HG03064 (cell line): ENCODE measurements around the gene C22orf39.
"Not testable (repeated sequence)": the region's sequence is repeated elsewhere in the genome, so short reads cannot be mapped to it uniquely, and the experiment has no call there.

Source experiments
- ATAC-seq: cut with Tn5 transposase; IDR thresholded peaks from one replicate; pipeline ENCODE4 v1.9.1; 2021; ENCODE audit warnings: low read depth; ENCODE audit not compliant: unreplicated experiment

C22orf39 gene

GRCh38 chr22:19455585-19456370 is 8.3 kb upstream of the C22orf39 start:
- ATAC-seq = no peak

GRCh38 chr22:19455033-19455432 is 7.5 kb upstream of the C22orf39 start:
- ATAC-seq = no peak

- no peak for ATAC-seq
Measured at GRCh38 chr22:19454156-19454555, 6.6 kb upstream of the C22orf39 start.

- ATAC-seq = no peak
Measured at GRCh38 chr22:19453718-19454117, 6.2 kb upstream of the C22orf39 start.

GRCh38 chr22:19451570-19451969 is 4.1 kb upstream of the C22orf39 start:
- ATAC-seq = no peak

GRCh38 chr22:19450363-19451175 is 3.1 kb upstream of the C22orf39 start:
- ATAC-seq = no peak

GRCh38 chr22:19449422-19449767 is 1.9 kb upstream of the C22orf39 start:
- ATAC-seq = no peak

GRCh38 chr22:19448739-19449421 is 1.4 kb upstream of the C22orf39 start:
- no peak for ATAC-seq

- peak; percentile 29 for ATAC-seq
Measured at GRCh38 chr22:19448076-19448607, 631 bp upstream of the C22orf39 start.

GRCh38 chr22:19446603-19447329 is 745 bp downstream of the C22orf39 start:
- ATAC-seq = no peak

- ATAC-seq = not testable (repeated sequence)
Measured at GRCh38 chr22:19445279-19445982, 2.1 kb downstream of the C22orf39 start.

- no peak for ATAC-seq
Measured at GRCh38 chr22:19443544-19444211, 3.8 kb downstream of the C22orf39 start.

GRCh38 chr22:19442166-19442565 is 5.3 kb downstream of the C22orf39 start:
- ATAC-seq = no peak

GRCh38 chr22:19440411-19441195 is 6.9 kb downstream of the C22orf39 start:
- ATAC-seq = no peak

GRCh38 chr22:19438298-19438697 is 9.2 kb downstream of the C22orf39 start:
- no peak for ATAC-seq

- not testable (repeated sequence) for ATAC-seq
Measured at GRCh38 chr22:19436444-19437161, 10.9 kb downstream of the C22orf39 start.

- ATAC-seq = no peak
Measured at GRCh38 chr22:19434829-19435580, 12.5 kb downstream of the C22orf39 start.
